Thyroid gland (tissue), 4 donors: ENCODE measurements around the gene PHACTR3. TPM values are rescaled to one million over a fixed set of nuclear protein-coding genes. Genes with fewer than 3 reads are reported as not detected.

Experiments used
- DNase-seq, 2 donors: peaks; one replicate each; pipeline ENCODE4 v3.0.0-alpha.2; 2019
- H3K27ac ChIP-seq, 3 donors: fragments of 200-600 bp; sonication (generic); 1 replicate in 2 of 3; 2 replicates in 1 of 3; pipeline ENCODE4 v1.5.1; 2016 to 2019; ENCODE audit warnings: mild to moderate bottlenecking in 1 of 3, moderate library complexity in 1 of 3
- H3K27me3 ChIP-seq: fragments of 200-600 bp; sonication (generic); one replicate; pipeline ENCODE4 v1.5.1; 2019
- H3K36me3 ChIP-seq, 2 donors: fragments of 200-600 bp; sonication (generic); one replicate each; pipeline ENCODE4 v1.5.1; 2016 to 2019
- H3K4me1 ChIP-seq, 2 donors: fragments of 200-600 bp; sonication (generic); one replicate each; pipeline ENCODE4 v1.5.1; 2017 to 2019
- H3K4me3 ChIP-seq, 3 donors: fragments of 200-600 bp; sonication (generic); replicated peaks in 1 of 3; 1 replicate in 2 of 3; 2 replicates in 1 of 3; pipeline ENCODE4 v1.5.1; 2016; ENCODE audit warnings: mild to moderate bottlenecking in 1 of 3
- H3K9me3 ChIP-seq: fragments of 200-600 bp; sonication (generic); one replicate; pipeline ENCODE4 v1.5.1; 2017
- POLR2A ChIP-seq, 2 donors: fragments of 450-650 bp; IDR thresholded peaks; one replicate each; pipeline ENCODE4 v1.6.1; 2017; ENCODE audit warnings: antibody characterized with exemption in 2 of 2, mild to moderate bottlenecking in 2 of 2, moderate library complexity in 1 of 2
- WGBS, 2 donors: methylation state at CpG; one replicate each; pipeline ENCODE4 v1.1.5; 2017; 5-methylcytosine and 5-hydroxymethylcytosine counted together
- intact Hi-C: fragments of 100-400 bp; cut with DNase I; formaldehyde crosslinking; loops from one replicate; pipeline ENCODE4 v1.15.1; 2023
- total RNA-seq, 4 donors: library from RNA; depleted of rRNA; stranded (reverse); fragments of >200 nt; gene quantifications; one replicate each; pipeline ENCODE4 v1.2.3, GENCODE V29; 2016
- TF ChIP-seq, protein P1 (sequence below), 6 experiments: fragments of 200-600 bp in 3 of 6; fragments of 450-650 bp in 3 of 6; sonication (generic) in 3 of 6; IDR thresholded peaks; one replicate each; pipeline ENCODE4 v1.5.1; 2016 to 2019; ENCODE audit warnings: antibody characterized with exemption in 6 of 6, mild to moderate bottlenecking in 2 of 6, inconsistent platforms in 1 of 6, moderate library complexity in 1 of 6

Gene PHACTR3
- total RNA-seq, 4 donors from 2014 or later, result 2.4 TPM; not detected in 3

GRCh38 chr20:59808729-59809381 is 204.5 kb downstream of the PHACTR3 start:
- no peak for TF ChIP-seq POLR2A (IDR thresholded peaks at IDR 0.05)
- TF ChIP-seq, protein P1, sequence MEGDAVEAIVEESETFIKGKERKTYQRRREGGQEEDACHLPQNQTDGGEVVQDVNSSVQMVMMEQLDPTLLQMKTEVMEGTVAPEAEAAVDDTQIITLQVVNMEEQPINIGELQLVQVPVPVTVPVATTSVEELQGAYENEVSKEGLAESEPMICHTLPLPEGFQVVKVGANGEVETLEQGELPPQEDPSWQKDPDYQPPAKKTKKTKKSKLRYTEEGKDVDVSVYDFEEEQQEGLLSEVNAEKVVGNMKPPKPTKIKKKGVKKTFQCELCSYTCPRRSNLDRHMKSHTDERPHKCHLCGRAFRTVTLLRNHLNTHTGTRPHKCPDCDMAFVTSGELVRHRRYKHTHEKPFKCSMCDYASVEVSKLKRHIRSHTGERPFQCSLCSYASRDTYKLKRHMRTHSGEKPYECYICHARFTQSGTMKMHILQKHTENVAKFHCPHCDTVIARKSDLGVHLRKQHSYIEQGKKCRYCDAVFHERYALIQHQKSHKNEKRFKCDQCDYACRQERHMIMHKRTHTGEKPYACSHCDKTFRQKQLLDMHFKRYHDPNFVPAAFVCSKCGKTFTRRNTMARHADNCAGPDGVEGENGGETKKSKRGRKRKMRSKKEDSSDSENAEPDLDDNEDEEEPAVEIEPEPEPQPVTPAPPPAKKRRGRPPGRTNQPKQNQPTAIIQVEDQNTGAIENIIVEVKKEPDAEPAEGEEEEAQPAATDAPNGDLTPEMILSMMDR (IDR thresholded peaks at IDR 0.05), result no peak
- intact Hi-C loops, result no loop called here
- no peak for DNase-seq

DNA sequence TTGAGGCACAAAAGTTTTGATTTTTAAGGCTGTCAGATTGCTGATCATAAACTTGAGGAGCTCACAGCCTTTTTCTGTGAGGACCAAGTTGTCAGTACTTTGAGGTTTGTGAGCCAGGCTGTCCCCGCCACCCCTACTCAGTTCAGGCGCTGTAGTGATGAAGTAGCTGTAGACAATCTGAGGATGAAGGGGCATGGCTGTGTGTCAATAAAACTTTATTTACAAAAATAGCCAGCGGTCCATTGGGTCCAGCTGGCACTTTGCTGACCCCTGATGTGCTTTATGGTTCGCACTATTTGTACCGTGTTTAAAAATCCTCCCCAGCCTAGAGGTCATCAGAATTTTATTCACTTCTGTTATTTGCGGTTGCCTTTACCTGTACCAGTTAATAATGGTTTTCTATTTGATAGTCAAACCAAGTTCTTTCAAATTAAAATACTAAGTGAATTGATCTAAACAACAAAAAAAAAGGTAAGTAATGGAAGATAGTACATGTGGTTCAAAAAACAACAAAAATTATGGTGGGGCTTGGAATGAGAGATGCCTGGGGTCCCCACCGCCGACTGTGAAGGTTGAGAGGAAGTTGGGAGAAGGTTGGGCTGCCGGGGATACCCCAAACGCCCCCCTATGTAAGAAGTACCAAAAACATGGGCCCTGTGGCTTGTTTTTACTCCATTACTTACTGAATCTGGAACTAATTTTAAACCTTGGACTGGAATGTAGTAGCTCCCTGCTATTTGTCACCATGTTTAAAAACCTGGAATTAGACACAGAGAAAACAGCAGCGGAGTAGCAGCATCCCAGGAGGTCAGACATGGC is 205.5 kb downstream of the PHACTR3 start:
- no peaks in the 10 kb centered on the region for H3K27me3 ChIP-seq
- H3K27ac ChIP-seq, result no peak overlapping the region
- no peak overlapping the region for H3K4me3 ChIP-seq
- intact Hi-C loops, result no loop called here
- H3K36me3 ChIP-seq, result no peaks in the 10 kb centered on the region
- no peaks in the 10 kb centered on the region for H3K4me1 ChIP-seq
- TF ChIP-seq, protein P1 (IDR thresholded peaks at IDR 0.05), result no peak
- TF ChIP-seq POLR2A (IDR thresholded peaks at IDR 0.05), result no peak
- H3K9me3 ChIP-seq, result no peaks in the 10 kb centered on the region
- 79 to 87% methylated on average over 11 of the region's 11 CpGs for WGBS, 2 donors
- DNase-seq, result no peak

More at GRCh38 chr20:59808729-59809381, 204.5 kb downstream of the PHACTR3 start:
- H3K36me3 ChIP-seq, result no peaks in the 10 kb centered on the region
- H3K4me1 ChIP-seq, result no peaks in the 10 kb centered on the region
- 82 to 84% methylated on average over 29 of the region's 29 CpGs for WGBS, 2 donors
- H3K9me3 ChIP-seq, result no peaks in the 10 kb centered on the region
- H3K27ac ChIP-seq, result no peak overlapping the region
- no peaks in the 10 kb centered on the region for H3K27me3 ChIP-seq
- H3K4me3 ChIP-seq, result no peak overlapping the region

DNA sequence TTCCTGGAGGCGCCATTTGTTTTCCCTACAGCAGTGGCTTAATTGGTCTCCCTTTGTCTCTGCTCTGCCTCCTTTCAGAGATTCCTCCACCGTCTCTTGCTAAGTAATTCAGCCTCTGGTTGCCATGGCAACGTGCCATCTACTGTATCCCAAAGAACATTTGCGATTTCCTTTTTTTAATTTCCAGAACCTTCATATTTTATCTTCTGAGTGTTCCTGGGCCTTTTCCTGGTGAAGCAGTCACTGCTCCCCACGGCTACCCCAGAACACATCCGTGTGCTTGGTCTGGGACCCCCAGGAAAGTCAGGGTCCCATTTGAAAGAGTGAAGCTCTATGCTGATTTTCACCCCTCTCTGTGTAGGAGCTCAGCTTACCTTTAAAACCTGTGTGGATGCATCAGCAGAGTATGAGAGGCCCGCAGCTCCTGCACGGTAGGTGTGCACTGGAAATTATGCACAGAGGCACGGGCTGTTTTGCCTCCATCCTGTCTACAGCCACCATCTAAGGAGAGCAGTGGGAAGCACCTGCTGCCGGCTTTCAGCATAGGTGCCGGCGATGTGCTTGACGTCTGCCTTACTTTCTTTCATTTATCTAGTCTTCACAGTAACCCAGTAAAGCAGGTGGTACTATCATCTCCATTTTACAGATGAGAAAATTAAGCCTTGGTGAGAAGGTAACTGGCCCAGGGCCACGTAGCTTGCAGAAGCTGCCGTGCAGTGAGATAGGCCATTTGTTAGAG is 206.3 kb downstream of the PHACTR3 start:
- Histone ChIP-seq H3K9me3 (no peaks in the 10 kb centered on the region), H3K36me3 (no peaks in the 10 kb centered on the region), H3K27ac (no peak overlapping the region), H3K4me3 (no peak overlapping the region), H3K4me1 (no peaks in the 10 kb centered on the region), H3K27me3 (no peaks in the 10 kb centered on the region)
- WGBS, 2 donors, result 81 to 85% methylated on average over 15 of the region's 15 CpGs
- no peak for DNase-seq
- TF ChIP-seq, protein P1 (IDR thresholded peaks at IDR 0.05), result no peak
- no peak for TF ChIP-seq POLR2A (IDR thresholded peaks at IDR 0.05)
- intact Hi-C loops, result no loop called here

DNA sequence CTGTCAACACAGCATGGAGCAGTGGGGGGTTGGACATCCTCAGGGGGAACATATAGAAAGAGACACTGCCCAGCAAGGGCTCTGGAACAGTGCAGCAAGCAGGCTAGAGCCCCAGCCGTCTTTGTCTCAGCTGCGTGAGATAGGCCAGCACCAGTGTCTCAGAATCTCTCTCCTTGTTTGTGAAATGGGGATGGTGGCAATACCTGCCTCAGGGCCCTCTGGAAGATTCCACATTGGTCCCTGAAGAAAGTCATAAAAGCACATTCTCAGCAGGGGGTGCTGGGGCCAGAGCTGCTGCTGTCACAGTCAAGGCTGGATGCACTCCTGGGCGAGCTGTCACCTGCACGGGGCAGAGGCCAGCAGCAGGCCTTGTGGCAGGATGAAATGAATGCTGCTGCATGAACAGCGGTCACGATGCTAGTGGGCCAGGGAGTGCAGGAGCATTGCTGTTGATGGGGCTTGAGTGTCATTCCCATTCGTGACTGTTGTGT is 207.4 kb downstream of the PHACTR3 start:
- 84 to 90% methylated on average over 3 to 5 of the region's 7 CpGs for WGBS, 2 donors
- Histone ChIP-seq H3K36me3 (no peaks in the 10 kb centered on the region), H3K9me3 (no peaks in the 10 kb centered on the region), H3K27me3 (no peaks in the 10 kb centered on the region), H3K27ac (no peak overlapping the region), H3K4me1 (no peaks in the 10 kb centered on the region), H3K4me3 (no peak overlapping the region)
- intact Hi-C loops, result no loop called here
- TF ChIP-seq, protein P1 (IDR thresholded peaks at IDR 0.05), result no peak
- TF ChIP-seq POLR2A (IDR thresholded peaks at IDR 0.05), result no peak
- DNase-seq, result no peak
